GM21381 (cell line): ENCODE data around the gene CTNNA1.

Experiments
- ATAC-seq: cut with Tn5 transposase; IDR thresholded peaks from one replicate; pipeline ENCODE4 v1.9.1; 2021; ENCODE audit warnings: mild to moderate bottlenecking, moderate library complexity; ENCODE audit not compliant: unreplicated experiment

CTNNA1 gene

GRCh38 chr5:138961221-138961620 is 208.0 kb downstream of the CTNNA1 start:
- no peak for ATAC-seq

- ATAC-seq = no peak
Observed at GRCh38 chr5:138961729-138962128, 208.5 kb downstream of the CTNNA1 start.

GRCh38 chr5:138962614-138963370 is 209.6 kb downstream of the CTNNA1 start:
- no peak for ATAC-seq

GRCh38 chr5:138963763-138964371 is 210.6 kb downstream of the CTNNA1 start:
- ATAC-seq = no peak

GRCh38 chr5:138964647-138965201 is 211.5 kb downstream of the CTNNA1 start:
- ATAC-seq = no peak

GRCh38 chr5:138965626-138966025 is 212.4 kb downstream of the CTNNA1 start:
- no peak for ATAC-seq

GRCh38 chr5:138966236-138966985 is 213.2 kb downstream of the CTNNA1 start:
- no peak for ATAC-seq

- no peak for ATAC-seq
Observed at GRCh38 chr5:138967791-138968448, 214.7 kb downstream of the CTNNA1 start.

- no peak for ATAC-seq
Observed at GRCh38 chr5:138968601-138969000, 215.4 kb downstream of the CTNNA1 start.

GRCh38 chr5:138969323-138970002 is 216.2 kb downstream of the CTNNA1 start:
- ATAC-seq = no peak

- ATAC-seq = no peak
Observed at GRCh38 chr5:138972230-138972629, 219.0 kb downstream of the CTNNA1 start.

- ATAC-seq = no peak
Observed at GRCh38 chr5:138972836-138973235, 219.6 kb downstream of the CTNNA1 start.

GRCh38 chr5:138974227-138975063 is 221.2 kb downstream of the CTNNA1 start:
- ATAC-seq = no peak

- ATAC-seq = no peak
Observed at GRCh38 chr5:138975098-138975847, 222.0 kb downstream of the CTNNA1 start.

GRCh38 chr5:138978080-138978479 is 224.9 kb downstream of the CTNNA1 start:
- no peak for ATAC-seq

GRCh38 chr5:138978581-138978980 is 225.4 kb downstream of the CTNNA1 start:
- ATAC-seq = no peak

- ATAC-seq = no peak
Observed at GRCh38 chr5:138979684-138980280, 226.6 kb downstream of the CTNNA1 start.

GRCh38 chr5:138980441-138980840 is 227.2 kb downstream of the CTNNA1 start:
- ATAC-seq = no peak
